D341Med (cell line): ENCODE data around the gene ALDH1A3.

ENCODE experiments used
- DNase-seq: peaks from one replicate; pipeline ENCODE4 v3.0.0; 2012; ENCODE audit warnings: low spot score

The ALDH1A3 gene

GRCh38 chr15:100925480-100925879, 45.8 kb downstream of the ALDH1A3 start:
- DNase-seq = no peak

DNA sequence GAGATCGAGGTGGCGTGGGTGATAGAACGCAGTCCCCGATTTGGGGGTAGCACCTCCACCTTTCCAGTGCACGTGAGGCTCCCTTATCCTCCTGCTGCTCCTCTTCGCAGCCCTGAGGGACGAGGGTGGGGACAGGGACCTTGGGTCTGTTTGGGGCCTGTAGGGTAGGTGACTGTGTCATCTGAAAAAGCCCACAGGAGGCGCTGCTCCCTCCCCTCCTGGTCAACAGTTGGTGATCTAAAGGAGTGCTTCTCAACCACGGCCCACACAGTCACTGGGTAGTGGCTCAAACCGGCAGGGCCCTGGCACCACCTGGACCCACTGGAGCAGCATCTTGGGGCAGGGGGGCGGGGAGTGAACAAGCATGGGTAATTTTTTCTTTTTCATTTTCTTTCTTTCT, 46.6 kb downstream of the ALDH1A3 start:
- no peak for DNase-seq

- DNase-seq = no peak
Measured at GRCh38 chr15:100926971-100927756, 47.5 kb downstream of the ALDH1A3 start.

- DNase-seq = no peak
Measured at GRCh38 chr15:100928632-100929280, 49.1 kb downstream of the ALDH1A3 start.

DNA sequence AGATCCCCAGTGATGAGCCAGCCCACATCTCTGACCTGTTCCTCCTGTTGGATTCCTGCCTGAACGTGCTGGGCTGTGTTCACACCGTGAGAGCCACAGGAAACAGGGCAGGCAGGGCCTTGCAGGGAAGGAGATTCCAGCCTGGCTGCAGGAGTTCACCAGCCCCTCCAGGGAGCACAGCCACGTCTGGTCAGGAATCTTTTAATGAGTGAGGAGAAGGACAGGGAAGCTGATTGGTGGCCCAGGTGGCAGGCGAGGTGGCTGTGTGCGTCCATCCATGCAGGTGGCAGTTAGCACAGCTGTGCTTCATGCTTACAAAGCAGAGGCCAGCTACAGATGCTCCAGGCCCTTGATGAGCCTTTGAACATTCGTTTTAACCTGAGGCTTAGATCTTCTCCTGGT, 50.0 kb downstream of the ALDH1A3 start:
- DNase-seq = no peak

- DNase-seq = no peak
Measured at GRCh38 chr15:100930306-100930848, 50.7 kb downstream of the ALDH1A3 start.

GRCh38 chr15:100931143-100931890, 51.7 kb downstream of the ALDH1A3 start:
- no peak for DNase-seq

- no peak for DNase-seq
Measured at GRCh38 chr15:100932676-100933348, 53.2 kb downstream of the ALDH1A3 start.

DNA sequence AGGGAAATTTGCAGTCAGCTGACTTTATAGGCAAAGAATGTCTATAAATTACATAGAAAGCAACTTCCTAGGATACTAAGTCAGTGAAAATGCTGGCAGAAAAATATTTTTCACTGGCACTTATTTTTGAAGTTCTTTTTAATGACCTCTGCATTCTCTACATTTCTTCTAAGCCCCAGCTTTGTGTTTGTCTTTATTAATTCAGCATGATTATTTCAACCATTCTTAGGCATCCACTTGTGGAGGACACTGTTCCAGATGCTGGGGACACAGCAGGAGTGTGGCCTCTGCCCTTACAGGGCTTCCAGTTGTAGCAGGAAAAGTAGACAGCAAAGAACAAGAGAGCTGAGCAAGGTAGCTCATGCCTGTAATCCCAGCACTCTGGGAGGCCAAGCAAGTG, 54.5 kb downstream of the ALDH1A3 start:
- DNase-seq = no peak

DNA sequence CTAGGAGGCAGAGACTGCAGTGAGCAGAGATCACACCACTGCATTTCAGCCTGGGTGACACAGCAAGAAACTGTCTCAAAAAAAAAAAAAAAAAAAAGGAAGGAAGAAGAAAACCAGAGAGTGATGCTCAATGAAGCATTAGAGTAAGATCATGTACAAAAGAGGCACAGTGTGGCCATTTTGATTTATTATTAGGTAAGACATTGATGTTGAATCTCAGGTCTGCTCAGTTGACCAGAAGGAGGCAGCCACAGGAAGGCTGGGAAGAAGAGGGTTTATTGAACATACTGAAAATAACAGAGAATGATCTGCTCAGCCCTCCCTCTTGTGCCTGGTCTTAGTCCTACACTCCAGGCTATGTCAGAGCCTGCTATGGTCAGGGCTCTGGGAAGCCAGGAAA, 55.1 kb downstream of the ALDH1A3 start:
- DNase-seq = no peak

- DNase-seq = no peak
Measured at GRCh38 chr15:100937171-100937570, 57.5 kb downstream of the ALDH1A3 start.

DNA sequence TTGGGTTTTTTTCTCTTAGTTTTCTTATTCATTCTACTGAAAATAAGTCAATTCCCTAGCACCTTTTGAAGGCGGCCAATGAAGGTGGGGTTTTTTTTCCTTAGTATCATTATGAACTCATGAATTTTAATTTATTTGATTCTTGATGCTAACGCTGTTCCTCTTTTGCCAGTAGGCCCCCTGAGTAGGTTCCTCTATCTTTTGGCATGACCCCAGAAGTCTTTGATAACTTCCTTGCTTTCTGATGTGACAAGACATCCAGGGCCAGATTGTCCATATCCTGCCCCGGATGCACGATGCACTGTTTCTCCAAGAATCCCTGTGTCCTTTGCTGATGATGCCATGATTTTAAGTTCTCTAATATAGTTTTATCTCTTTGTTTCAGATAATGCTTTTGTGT, 60.2 kb downstream of the ALDH1A3 start:
- DNase-seq = no peak

GRCh38 chr15:100940767-100941379, 61.2 kb downstream of the ALDH1A3 start:
- DNase-seq = no peak

DNA sequence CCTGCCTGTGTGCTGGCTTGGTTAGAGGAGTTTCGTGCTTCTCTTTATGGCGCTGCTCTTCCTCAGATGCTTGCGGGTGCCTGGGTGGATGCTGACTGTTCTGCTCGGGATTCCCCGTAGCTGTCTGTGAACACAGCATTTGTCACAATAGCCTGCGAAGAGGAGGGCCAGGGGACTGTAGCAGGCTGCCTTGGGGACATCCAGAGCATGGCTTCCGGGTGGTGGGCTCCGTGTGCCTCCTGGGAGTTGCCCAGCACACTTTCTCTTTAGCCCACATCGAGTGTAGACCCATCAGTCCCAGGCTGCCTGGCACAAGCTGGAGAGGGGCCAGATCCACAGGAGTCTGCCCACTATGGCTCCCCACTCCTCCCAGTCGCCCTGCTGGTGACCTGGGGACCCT, 61.9 kb downstream of the ALDH1A3 start:
- no peak for DNase-seq

GRCh38 chr15:100942656-100943425, 63.2 kb downstream of the ALDH1A3 start:
- DNase-seq = no peak

DNA sequence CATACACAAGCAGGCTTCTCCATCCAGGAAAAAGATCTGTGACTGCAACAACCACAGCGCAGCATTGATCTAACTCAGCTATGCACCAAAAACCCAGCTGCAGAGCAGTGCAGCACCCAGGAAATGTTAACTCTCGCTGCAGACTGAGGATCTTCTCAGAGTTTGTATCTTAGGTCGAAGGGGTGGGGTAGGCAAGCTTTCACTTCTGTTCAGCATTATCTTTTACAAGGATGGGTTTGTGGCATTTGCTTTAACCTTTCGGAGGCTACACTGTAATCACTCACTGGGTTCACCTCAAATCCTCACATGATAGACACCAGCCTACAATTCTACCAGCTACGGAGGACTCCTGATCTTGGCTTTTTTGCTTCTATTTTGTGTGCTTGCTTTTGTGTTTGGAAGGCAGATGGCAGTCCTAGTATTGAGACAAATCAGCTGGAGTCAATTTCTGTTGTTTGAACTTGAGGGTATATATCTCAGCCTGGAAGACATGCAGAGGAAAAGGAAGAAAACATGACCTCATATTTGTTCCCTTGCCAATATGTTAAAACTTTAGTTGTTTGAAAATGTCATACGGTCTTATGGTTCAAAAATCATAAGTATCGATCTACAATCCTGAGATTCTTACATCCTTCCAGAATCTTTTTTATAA, 64.7 kb downstream of the ALDH1A3 start:
- DNase-seq = no peak

- DNase-seq = no peak
Measured at GRCh38 chr15:100944986-100945385, 65.4 kb downstream of the ALDH1A3 start.

GRCh38 chr15:100947760-100948429, 68.3 kb downstream of the ALDH1A3 start:
- no peak for DNase-seq

DNA sequence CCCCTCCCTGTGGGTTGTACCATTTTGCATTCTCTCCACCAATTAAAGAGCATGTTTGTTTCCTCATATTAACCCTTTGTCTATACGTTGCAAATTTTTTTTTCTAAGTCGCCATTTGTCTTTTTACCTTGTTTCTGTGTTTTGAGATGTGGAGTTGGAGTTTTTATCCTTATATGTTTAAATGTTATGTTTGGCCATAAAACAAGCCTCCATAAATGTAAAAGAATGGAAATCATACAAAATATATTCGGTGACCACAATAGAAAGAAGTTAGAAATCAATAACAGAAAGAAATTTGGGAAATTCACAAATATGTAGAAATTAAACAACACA, 68.8 kb downstream of the ALDH1A3 start:
- DNase-seq = no peak

- DNase-seq = no peak
Measured at GRCh38 chr15:100949691-100950090, 70.1 kb downstream of the ALDH1A3 start.
